ENCODE measurements around the gene CLSTN2.
"Not testable (repeated sequence)": the region's sequence is repeated elsewhere in the genome, so short reads cannot be mapped to it uniquely, and the experiment has no call there.

The CLSTN2 gene

DNA sequence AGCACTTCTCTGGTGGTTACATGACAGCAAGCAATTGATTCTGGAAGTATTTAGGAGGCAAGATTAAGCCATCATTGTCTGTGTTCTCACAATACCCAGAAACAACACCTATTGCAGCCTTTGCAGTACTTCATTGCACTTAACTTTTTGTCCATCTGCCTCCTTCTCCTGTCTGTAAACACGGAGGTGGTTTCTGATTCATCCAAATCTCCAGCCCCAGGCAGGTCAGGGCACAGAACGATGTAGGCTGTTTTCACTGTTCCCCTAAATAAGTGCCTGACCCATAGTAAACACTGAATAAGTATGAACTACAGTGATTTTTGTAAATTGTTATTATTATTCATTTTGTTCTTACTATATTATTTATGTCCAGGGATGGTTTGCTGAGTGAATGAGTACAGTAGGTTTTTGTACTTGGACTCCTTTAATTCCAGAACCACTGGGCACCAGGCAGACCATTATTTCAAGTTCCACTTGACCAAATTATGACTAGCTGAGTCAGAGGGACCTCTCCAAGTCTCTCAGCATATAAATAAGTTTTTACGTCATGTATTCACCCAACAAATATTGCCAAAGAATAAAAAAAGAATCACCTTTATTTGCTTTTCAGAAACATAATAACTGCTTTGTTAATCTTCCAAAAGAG lies 459.6 kb downstream of the CLSTN2 start:
- no peak for DNase-seq

DNA sequence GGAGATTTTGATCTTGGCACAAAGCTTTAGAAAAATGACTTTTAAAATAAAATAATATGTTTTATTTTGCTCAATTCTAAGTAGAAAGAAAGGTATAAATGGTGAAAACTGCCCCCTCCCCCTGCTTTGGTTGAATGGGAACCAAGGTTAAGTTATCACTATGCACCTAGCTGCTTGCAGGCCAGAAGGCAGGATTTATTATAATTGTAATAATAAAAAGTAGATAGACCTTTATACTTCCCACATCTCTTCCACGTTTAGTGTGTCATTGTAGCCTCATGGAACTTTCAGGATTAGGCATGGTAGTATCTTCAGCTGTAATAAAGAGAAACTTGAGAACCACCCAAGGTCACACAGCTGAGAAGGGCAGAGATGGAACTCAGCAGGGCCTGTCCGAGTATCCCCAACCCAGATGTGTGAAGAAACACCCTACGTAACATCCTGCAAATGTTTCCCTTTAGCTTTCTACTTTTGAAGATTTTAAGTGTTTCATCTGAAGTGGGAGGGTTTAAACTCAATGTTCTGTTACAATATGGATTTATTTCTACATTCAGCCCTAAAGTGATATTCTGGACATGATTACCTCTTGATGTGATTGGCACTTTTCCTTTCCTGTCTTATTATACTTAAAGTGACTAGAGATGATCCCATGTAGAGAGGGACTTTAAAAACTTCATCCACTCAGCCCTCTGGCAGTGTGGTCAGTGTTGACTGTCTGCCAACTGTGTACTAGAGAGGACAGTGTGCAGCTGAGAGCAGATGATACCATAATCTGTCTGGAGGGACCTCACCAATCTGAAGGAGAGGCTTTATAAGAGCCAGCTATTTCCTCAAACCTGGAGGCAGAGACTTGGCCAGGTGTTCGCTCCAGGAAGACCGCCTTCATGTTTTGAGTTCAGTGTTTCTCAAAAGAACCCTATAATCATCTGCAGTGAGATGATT lies 460.4 kb downstream of the CLSTN2 start:
- no peak for DNase-seq

DNA sequence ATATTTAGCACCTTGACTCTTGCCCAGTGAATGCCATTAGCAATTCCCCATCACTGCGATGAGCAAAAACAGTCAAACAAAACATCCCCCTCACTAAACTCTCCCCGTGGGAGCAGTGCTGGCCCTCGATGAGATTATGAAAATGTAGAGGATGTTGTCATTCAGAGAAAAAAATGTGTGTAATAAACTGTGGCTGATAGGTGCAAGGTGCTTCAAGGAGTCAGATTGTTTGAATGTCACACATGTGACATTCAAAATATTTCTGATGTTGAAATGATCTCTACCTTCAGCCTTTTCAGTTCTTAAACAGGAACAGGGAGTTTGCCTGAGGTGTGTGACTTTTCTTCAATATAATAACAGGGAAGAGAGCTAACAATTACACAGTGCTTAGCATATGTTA lies 461.1 kb downstream of the CLSTN2 start:
- DNase-seq: no peak

DNA sequence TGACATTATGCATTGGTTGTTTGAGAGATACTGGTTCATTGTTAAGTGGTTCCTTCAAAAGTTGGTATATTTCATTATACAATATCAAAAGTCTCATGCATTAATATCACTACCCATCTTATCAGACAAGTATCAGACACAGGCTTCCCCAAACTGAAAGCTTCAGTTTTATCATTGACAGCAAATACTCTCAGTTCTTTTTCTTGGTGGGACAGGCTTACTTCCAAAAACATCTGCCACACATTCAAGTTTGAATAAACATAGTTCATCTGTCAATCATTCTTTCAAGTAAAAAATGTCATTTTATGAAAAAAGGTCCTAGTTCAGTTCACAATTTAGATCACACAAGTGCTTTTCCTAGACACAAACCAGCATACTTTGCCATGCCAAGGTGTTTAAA lies 462.9 kb downstream of the CLSTN2 start:
- DNase-seq: no peak

DNA sequence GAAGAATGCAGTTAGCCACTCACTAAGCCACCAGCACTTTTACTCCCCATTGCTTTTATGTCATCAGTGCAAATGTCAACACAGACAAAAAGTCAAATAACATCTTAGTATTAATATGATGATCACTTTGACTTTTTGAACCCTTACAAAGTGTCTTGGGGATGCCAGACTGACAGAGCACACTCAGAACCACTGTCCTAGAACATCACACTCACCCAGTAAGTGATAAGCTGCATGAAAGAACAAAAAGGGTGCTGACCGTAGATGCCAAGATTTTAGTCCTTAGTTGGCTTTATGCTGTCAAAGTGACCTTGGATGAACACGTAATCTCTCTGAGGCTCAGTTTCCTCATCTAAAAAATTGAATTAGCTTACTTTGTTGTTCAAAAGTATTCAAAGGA lies 463.4 kb downstream of the CLSTN2 start:
- DNase-seq: no peak

DNA sequence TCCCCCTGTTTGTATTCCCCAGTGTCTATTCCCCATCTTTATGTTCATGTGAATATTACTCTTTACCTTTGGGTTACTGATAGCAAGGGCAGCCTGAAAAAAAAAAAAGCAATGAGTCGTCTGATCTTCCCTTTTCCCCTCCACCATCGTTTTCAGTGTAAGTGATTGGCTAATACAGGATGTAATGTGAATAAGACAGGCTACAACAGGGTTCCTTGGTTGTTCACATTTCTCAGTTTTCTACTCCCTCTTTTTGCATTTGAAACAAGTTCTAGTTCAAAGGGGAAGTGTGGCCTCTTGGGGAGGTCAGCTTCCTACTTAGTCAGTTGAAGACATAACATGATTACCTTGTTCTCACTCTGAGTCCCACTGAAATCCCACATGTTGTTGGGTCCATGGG lies 464.9 kb downstream of the CLSTN2 start:
- no peak for DNase-seq

DNA sequence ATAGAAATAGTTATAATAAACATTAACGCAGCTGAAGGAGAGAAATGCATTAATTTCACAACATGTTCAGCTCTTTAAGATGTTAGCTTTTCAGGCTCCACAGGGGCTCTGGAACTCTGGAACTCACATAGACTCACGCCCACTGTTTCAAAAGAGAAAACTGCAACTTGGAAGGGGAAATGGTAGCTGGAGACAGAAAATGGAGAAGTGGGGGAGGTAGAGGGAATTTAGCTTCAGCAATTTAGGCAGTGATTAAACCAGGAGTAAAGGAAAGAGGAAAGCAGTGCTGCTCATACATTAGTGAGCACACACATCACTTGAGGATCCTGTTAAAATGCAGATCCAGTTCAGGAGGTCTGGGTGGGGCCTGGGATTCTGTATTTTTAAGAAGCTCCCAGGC lies 468.1 kb downstream of the CLSTN2 start:
- DNase-seq: no peak

DNA sequence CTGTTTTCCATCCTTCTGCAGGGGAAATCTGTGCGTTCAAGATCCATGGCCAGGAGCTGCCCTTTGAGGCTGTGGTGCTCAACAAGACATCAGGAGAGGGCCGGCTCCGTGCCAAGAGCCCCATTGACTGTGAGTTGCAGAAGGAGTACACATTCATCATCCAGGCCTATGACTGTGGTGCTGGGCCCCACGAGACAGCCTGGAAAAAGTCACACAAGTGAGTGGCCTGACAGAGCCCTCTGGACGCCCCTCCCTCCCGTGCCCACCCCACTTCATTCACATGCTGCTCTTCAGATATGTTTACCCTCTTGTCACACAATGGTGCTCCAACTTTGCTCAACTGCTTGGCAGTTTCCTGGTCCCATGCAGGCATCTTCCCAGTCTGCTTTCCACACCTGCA lies 468.6 kb downstream of the CLSTN2 start:
- DNase-seq: no peak

DNA sequence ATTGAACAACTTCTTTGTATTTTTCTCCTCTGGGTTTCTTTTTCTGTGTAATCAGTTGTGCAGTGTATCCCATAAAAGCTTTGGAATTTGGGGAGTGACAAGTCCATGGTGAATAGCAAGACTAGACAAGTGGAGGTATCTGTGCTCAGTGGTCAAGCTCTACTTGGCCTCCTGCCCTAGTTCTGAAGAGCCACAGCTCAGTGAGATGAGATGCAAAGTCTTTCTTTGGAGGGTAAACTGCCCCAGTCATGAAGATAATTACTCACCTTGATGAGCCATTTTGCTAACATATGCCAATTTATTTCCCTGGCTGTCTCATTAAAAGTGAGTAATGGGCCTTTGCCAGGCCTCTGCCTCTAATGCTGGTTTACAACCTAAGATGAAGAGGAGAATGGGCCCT lies 471.7 kb downstream of the CLSTN2 start:
- DNase-seq: no peak

DNA sequence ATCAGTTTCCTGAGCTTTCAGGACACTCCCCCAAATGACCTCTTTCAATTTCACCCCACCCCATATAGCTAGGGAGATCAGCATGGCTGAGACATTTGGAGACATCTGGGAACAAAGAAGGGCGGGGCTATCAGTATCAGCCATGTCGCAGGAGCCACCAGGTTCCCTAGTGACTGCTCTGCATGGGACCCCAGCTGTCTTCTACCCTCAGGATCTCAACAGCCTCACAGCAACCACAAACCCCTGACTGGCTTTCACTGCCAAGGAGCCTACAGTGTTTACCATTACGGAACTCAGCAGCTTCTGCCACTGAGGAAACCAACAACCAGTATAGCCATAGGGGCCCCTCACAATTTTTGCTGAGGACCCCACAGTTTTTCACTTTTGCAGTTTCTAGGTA lies 473.3 kb downstream of the CLSTN2 start:
- DNase-seq: no peak

DNA sequence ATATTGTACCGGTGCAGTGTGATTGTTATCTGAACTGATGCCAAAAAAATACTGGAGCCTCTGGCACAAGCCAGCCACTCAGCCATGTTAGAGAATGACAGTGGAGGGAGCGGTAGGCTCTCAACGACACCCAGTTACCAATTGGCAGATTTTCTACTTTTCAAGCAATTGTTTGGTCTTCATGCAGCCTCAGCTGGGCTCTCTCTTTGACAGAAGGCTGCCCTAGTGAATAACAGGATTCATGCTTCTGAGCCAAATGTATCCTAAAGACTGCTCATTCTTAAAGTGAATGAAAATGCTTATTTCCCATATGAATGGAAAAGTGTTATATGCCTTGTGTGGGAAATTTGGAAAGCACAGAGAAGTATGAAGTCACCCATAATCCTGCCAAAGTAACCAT lies 481.7 kb downstream of the CLSTN2 start:
- no peak for DNase-seq

DNA sequence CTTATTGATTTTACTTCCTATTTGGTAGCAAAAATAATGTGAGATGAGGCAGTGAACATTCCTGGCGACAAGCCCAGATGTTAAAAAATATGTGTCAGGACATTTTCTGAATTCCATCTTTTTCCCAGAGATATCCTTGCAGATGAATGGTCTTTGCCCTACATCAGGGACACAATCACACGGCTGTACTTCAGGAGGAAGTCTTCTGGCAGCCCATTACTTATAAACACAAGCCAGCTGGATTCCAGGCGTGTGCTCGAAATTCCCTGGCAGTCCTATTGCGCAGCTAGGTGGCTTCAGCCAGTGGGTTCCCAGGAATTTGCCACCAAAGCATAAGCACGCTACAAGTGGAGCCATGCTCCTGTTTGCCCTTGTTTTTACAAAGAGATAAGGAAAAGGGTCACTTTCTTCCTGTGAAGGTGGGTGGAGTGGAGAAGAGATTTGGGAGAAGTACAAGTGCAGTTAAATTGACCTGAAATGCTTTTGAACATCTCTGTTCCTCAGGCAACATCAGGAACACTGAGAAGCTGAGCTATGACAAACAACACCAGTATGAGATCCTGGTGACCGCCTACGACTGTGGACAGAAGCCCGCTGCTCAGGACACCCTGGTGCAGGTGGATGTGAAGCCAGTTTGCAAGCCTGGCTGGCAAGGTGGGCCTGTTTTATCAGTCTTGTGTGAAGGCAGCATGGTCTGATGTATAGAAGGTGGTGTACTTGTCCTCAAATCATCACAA lies 485.8 kb downstream of the CLSTN2 start:
- DNase-seq: no peak

DNA sequence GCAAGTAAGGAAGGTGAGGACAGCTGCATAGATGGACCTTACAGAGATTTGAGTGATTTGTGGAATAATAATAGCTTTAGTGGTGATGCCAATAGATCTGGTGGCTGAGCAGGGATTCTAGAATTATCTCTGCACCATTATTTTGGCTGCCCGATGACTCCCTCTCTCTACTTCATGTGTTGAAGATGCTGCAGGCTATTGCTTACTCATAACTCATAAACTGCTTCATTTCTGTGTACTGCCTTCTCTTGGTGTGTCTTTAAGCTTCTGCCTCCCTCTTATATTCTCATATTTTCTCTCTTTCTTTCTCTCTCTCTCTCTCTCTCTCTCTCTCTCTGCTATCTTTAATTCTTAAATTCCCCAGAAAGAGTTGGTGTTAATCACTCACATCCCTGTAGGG lies 486.9 kb downstream of the CLSTN2 start:
- DNase-seq: no peak

DNA sequence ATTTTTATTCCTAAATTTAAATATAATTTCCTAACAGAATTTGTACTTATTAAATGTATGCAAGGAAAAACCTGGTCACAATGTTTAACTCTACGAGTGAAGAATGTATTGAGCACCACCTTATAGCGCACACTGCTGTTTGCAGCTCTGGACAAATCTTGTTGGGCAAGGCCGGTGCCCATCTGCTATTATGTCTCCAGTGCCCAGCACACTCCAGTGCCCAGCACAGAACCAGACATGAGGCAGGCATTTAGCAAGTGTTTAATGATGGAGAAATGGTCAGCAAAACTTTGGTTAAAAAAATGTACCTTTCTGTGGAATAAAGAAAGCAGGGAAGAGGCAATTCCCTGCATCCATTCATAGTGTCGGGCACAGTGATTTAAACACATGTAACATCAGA lies 488.2 kb downstream of the CLSTN2 start:
- no peak for DNase-seq

DNA sequence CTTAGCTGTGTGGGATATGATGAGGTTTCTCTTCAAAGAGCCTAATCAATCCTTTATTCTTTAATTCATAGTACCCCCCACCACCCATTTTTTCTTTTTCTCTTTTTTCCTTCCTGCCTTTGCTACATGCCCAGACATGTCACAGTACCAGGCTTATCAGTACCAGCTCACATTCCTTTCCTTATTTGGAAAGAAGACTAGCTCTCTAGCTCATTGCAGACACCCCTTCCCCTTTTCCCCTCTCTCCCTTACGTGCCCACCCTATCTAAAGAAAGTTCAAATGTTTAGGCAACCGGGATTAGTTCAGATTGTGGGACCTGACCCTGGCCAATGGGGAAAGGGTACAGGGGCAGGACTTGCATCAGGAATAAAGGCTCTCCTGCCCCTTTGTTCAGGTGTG lies 488.6 kb downstream of the CLSTN2 start:
- not testable (repeated sequence) for DNase-seq

DNA sequence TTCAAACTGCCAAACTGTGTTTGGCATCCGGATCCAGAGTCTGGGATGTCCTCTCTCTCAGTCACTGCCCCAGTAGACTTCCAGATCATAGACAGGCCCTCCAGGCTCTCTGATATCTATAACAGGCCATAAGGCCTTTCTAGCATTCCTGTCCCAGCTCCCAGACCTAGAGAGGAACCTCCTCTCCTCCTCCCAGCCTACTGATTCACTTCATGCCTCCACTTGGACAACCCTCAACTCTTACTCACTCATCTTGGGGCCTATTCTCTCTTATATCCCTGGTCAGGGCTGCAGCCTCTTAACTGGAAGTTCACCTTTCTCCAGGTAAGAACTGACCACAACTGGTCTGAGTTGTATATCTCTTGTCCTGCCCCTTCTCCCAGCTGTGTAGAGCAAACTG lies 489.2 kb downstream of the CLSTN2 start:
- no peak for DNase-seq

DNA sequence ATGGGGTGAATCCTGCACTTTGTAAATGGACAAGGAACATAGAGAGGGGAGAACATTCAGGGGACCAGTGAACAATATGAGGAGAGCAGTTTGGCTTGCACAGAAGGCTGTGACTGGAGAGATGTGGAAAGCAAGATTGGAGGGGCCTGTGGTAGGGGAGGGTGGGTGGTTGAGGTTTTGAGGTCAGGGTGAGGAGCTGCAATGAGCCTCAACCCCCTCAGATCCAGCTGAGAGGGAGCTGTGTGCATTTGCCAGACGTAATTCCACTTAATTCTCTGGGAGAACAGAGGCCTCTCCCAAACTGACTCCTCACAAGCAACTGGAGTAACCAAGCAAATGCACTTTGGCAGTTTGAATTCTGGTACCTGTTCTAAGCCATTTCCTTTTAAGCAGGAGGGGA lies 489.7 kb downstream of the CLSTN2 start:
- DNase-seq: no peak

DNA sequence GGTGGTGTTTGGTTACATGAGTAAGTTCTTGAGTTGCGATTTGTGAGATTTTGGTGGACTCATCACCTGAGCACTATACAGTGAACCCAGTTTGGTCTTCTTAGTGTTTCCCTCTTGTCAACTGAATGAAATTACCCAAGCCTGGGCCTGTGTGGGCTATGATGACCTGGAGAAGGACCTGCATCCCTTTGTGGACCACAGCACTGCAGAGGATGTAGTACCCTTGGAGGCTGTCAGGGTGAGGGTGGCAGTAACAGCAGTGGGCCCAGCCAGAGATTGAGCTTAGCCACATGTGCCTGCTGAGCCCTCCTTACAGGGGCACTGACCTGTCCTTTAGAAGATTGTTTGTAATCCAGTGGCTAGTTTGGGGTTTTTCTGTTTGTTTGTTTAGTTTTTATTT lies 492.8 kb downstream of the CLSTN2 start:
- DNase-seq: no peak

DNA sequence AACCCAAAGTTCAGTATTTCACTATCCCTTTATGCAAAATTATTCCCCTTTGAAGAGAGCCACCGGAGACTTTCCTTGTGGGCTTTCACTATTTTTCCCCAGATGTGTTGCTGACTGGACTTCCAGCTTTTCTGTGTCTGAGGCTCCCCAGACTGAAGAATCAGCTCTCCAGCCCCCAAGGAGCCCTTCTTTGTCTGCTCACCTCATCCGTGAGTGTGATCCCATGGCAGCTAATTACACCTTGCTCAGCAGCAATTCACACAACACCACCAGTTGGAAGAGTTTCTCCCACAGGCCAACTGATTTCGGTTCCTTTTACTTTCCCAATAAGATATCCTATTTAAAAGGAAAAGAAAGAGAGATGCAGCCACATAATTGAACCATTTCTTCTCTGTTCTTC lies 493.4 kb downstream of the CLSTN2 start:
- no peak for DNase-seq

DNA sequence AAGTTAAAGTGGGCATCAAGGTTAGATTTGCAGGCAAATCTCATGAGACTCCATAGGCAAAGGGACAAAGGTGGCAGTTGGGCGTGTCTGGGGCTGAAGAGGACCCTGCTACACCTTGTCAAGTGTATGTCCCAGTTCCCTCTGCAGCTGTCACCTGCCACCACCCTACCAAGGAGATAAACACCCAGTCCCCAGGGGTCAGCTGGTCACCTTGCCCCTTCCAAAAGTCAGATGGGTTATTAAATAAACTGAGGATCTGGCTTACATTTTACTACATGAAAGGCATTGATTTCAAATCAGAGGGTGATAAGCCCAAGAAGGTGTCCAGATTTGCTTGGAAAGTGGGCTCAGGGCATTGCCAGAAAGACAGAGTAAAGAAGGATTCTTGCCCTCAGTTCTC lies 494.8 kb downstream of the CLSTN2 start:
- no peak for DNase-seq

DNA sequence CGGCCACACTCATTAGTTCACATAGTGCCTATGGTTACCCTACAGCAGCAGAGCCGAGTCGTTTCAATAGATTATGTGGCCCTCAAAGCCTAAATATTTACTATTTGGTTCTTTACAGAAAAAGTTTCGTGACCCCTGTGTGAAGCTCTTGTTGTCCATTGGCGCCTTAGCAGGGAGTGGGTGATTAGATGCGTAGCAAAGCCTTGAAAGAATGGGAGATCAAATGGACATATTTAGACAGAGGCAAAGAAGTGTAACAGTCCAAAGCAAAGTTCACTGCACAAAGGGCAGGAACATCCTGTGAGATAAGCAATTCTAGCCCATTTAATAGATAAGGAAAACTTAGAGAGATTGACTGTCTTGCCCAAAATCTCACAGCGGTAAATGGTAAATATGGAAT lies 495.5 kb downstream of the CLSTN2 start:
- no peak for DNase-seq

DNA sequence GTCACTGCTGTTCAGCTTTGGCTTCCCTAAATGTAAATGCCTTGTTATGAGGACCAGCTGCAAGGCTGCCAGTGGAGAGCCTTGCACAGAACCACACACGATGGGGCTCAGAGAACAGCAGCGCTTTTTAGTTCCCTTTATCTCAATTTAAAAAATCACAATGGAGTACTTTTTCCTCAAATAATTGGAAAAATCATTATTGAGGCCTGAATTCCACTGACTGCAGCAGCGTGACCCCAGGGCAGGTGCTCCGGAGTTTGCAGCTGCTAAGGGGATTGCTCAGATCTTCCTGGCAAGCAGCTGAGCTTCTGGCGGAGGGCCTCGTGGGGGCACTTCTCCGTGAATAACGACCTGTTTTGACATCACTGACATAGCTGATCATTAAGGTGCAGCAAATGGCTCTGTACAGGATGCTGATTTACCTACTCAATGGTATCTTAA lies 497.3 kb downstream of the CLSTN2 start:
- no peak for DNase-seq

DNA sequence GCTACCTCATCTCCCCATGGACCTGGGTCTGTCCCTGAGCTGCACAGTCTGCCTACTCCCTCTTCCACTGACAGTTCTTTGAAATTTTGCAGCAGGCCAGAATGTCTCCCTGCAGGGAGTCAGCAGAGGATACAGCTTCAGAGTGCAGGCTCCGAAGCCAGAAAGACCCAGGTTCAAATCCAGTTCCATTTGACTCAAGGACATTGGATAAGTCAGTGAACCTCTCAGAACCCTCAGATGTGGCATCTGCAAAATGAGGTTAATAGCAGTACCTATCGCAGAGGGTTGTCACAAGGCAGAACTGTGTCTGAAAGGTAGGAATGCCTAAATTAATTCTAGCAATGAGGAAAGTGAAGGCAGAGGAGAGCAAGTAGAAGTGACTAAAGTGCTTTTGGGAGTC lies 498.4 kb downstream of the CLSTN2 start:
- no peak for DNase-seq
